GM18861 (cell line): Measurements from ENCODE around the gene SUSD6.
"Not testable (repeated sequence)": the region's sequence is repeated elsewhere in the genome, so short reads cannot be mapped to it uniquely, and the experiment has no call there.

ENCODE experiments used
- ATAC-seq: cut with Tn5 transposase; IDR thresholded peaks from one replicate; pipeline ENCODE4 v1.9.1; 2021; ENCODE audit not compliant: unreplicated experiment

The SUSD6 gene

DNA sequence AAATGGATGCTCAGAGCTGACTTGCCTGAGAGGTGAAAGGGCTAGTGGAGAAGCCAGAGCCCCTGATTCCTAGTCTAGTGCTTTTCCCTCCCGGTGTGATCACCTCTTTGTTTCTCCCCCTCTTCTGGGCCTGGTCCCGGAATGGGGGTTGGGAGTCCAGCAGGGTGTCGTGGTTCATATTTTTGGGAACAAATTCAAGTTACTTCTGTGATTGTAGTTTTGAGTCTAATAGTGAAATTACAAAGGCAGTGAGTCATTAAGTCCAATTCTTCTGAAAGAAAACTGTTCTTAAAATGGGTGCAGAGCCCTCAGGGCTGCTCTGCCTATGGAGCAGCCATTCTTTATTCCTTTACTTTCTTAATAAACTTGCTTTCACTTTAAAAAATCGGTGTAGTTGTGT is 7.6 kb downstream of the SUSD6 start:
- no peak for ATAC-seq

DNA sequence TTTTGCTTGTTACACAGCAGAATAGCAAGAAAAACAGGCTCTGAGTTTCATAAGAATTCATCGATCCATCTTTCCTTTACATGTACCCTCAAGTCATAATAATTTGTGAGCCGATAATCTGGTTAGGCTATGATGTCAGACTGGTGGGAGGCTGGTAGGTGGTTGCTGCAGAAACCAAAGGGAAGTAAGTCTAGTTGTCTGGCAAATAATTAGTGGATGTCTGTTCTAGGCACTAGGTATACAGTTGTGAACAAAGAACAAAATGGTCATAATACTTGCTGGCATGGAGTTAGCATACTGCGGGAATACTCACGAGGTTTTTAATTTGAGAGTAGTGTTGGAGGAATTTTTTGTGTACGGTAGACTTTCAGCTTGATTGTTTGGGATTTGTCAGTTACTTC is 8.8 kb downstream of the SUSD6 start:
- no peak for ATAC-seq

- no peak for ATAC-seq
Measured at GRCh38 chr14:69620981-69621380, 9.6 kb downstream of the SUSD6 start.

DNA sequence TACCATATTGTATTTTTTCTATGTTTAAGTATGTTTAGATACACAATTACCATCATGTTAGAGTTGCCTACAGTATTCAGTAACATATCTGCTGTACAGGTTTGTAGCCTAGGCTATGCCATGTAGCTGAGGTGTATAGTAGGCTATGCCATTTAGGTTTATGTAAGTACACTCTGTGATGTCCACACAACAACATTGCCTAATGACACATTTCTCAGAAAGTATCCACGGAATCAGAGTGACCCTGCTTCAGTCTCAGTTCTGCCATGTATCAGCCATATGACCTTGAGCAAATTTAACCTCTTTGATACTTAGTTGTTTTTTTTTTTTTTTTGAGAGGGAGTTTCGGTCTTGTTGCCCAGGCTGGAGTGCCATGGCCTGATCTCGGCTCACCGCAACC is 12.7 kb downstream of the SUSD6 start:
- ATAC-seq: no peak

GRCh38 chr14:69625299-69626131 is 14.1 kb downstream of the SUSD6 start:
- peak; percentile 66 for ATAC-seq

DNA sequence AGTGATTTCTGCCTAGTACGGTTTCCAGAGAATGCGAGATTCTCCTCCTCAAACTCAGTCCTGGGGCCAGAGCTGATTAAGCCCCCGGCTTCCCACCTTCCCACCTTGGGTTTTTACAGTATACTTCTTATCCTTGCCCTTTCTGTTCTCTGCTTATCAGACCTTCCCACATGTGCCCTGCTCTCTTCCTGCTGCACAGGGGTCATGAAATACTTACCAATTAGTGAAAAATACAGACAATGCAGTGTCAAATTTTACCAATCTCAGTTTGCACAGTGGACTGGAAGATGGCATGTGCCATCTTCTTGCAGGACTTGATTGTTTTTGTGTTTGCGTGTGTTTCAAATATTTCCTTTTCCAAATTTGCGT is 14.7 kb downstream of the SUSD6 start:
- no peak for ATAC-seq

GRCh38 chr14:69629225-69630127 is 18.1 kb downstream of the SUSD6 start:
- peak; percentile 42 for ATAC-seq

DNA sequence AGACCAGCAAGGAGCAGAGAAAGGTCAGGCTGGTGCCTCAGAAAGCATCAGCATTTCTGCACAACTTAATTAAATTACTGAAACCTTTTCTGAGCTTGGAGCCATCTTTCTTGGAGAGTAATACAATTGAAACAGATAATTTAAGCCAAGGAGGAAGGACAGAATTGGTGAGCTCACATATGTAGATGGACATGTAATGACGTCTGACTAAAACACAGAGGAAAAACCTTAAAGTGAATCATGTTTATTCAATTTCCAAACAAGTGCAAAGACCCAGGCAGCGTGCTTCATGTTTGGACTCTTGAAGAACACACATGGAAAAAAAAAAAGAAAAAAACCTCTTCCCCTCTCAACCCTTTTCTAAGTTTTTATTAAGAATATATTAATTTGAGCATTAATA is 19.0 kb downstream of the SUSD6 start:
- ATAC-seq: no peak

- ATAC-seq: no peak
Measured at GRCh38 chr14:69631509-69631908, 20.1 kb downstream of the SUSD6 start.

GRCh38 chr14:69632164-69632563 is 20.8 kb downstream of the SUSD6 start:
- ATAC-seq: no peak

DNA sequence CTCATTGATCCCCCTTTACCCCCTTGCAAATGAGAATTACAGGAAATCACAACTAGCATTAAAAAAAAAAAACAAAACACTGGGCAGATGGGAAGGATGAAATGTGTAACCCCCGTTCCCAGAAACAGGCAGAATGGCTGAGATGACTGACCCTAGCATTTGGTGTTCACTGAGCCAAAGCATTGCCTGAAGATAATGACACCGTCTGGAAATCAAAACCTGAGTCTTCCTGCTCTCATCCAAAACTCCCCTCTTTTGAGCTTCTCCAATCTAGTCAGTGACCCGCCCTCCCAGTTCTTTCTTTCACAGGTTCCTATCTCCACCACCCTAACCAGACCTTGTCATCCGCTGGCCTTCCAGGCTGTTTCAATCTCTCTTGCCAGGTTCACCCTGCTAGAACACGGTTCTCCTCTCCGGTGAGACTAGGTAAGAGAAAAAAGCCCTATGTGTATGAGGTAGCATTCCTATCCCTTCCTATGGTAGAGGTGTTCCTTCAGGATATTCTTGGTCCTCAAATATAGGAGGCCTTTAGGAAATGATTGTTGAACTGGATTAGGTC is 21.3 kb downstream of the SUSD6 start:
- no peak for ATAC-seq

DNA sequence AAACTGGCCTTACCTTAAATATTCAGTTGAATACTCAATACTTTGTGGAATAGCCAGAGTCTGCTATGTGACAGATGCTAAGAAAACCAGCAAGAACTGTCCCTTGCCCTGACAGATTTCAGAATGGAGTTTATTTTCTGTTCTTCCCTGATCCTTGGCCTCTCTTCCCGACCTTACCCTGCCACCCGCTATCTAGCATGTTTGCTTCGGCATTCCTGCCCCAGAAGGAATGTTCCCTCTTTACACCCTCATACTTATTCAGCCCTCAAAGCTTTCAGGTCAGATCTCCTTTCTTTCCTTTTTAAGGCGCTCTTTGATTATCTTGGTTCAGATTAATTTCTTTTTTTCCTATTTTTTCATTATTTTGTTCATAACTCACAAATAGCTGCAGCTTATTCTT is 21.8 kb downstream of the SUSD6 start:
- no peak for ATAC-seq

DNA sequence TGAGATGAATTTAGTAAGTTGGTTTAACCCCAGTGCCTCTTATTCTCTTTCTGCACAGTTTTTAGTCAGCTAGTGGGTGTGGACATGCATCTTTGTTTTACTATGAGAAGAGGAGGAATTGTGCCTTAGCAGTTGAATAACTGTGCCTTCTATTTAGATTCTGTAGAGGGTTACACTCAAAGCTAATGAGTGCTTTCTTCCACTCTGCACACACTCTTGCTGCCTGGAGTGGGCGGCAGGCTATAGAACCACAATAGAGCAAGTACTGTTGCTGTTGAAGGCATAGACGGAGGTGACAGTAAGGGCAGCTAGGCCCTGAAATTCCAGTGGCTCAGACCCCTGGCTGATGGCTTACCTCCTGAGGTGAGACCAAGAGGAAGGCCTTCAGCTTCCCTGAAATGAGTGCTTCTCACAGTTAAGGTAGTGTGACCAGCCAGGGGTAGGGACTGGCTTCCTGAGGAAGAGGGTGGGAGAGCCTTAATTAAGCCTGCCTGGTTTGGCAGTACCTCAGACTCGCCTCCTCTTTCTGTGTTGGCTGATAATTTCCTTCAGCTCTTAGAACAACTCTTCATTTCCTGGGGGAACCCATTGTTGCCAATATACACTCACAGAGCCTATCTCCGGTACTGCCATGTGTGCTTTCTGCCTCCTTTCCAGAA is 24.7 kb downstream of the SUSD6 start:
- ATAC-seq: no peak

- ATAC-seq: no peak
Measured at GRCh38 chr14:69636718-69637480, 25.5 kb downstream of the SUSD6 start.

- ATAC-seq: no peak
Measured at GRCh38 chr14:69637503-69638031, 26.2 kb downstream of the SUSD6 start.

DNA sequence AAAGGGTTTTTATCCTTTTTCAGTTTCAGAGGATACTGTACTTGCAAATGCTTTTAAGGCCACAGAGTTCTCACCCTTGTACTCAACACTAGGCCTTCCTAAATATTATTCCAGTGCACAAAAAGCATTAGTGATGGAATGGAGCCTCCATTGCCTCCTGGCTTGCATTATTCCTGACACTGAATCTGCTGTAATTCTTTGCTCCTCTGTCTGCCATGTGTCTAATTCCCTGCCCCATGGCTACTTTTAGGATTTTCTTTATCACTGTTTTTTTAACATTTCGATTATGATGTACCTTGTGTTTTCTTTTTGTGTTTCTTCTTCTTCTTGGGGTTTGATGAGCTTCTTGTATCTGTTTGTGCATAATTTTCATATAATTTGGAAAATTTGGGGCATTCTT is 29.5 kb downstream of the SUSD6 start:
- no peak for ATAC-seq

- not testable (repeated sequence) for ATAC-seq
Measured at GRCh38 chr14:69642212-69642793, 30.9 kb downstream of the SUSD6 start.

- ATAC-seq: no peak
Measured at GRCh38 chr14:69643430-69644200, 32.2 kb downstream of the SUSD6 start.

- ATAC-seq: no peak
Measured at GRCh38 chr14:69644814-69645213, 33.4 kb downstream of the SUSD6 start.
